Fibroblast of pulmonary artery (primary cell): ENCODE results near the gene PSME2.
A peak's percentile ranks its signal among the peaks of the same experiment; 100 is the strongest.

ENCODE experiments used
- DNase-seq: peaks from one replicate; pipeline ENCODE4 v3.0.0-alpha.2; 2010; ENCODE audit warnings: low read depth
- H3K4me3 ChIP-seq: replicated peaks from 2 replicates; pipeline ENCODE4 v1.5.1; 2011; ENCODE audit warnings: low read depth, mild to moderate bottlenecking, control low read depth, low read length, moderate library complexity
- CTCF ChIP-seq: IDR thresholded peaks from 2 replicates; pipeline ENCODE4 v1.5.1; 2011; ENCODE audit warnings: mild to moderate bottlenecking, control low read depth, low read length, inconsistent platforms; ENCODE audit errors: missing control alignments

Gene PSME2

GRCh38 chr14:24119691-24120090, 26.7 kb downstream of the PSME2 start:
- TF ChIP-seq CTCF, result no peak
- H3K4me3 ChIP-seq, result no peak overlapping the region

GRCh38 chr14:24117179-24117578, 29.2 kb downstream of the PSME2 start:
- no peak overlapping the region for H3K4me3 ChIP-seq
- no peak for TF ChIP-seq CTCF
- DNase-seq, result no peak

More at GRCh38 chr14:24119691-24120090, 26.7 kb downstream of the PSME2 start:
- no peak for DNase-seq

GRCh38 chr14:24116128-24116814, 30.1 kb downstream of the PSME2 start:
- no peak for TF ChIP-seq CTCF
- DNase-seq, result no peak
- no peak overlapping the region for H3K4me3 ChIP-seq

- no peak for DNase-seq
- peak overlapping the region; percentile 96 for H3K4me3 ChIP-seq
- no peak for TF ChIP-seq CTCF
Measured at GRCh38 chr14:24115422-24116127, 30.8 kb downstream of the PSME2 start.

- peak within 1 kb of the TSS; percentile 96 for H3K4me3 ChIP-seq
- DNase-seq, result peak; percentile 100
- TF ChIP-seq CTCF, result no peak
Measured at GRCh38 chr14:24114532-24115421, 31.6 kb downstream of the PSME2 start, which contains the start of the genes DCAF11 and NRL. DCAF11 (plus strand) TSS chr14:24114777; CDS start chr14:24115595, 818 bp downstream. NRL (minus strand) TSS chr14:24114949; CDS start chr14:24082848, 32,101 bp downstream.

GRCh38 chr14:24113801-24114531, 32.4 kb downstream of the PSME2 start:
- peak overlapping the region; percentile 96 for H3K4me3 ChIP-seq
- DNase-seq, result peak; percentile 84
- TF ChIP-seq CTCF, result no peak
